A549 (cell line): ENCODE data around the gene TUT4. TPM values are rescaled to one million over a fixed set of nuclear protein-coding genes. Genes with fewer than 3 reads are reported as not detected.

Source experiments
- ATAC-seq, 2 experiments: fragments of 200-7000 bp in 1 of 2; fragments of >200 bp in 1 of 2; cut with Nextera tagmentation in 1 of 2; cut with Tn5 transposase in 1 of 2; 3 replicates each; pipeline versions ENCODE4 v1.8.0 to v1.9.1; 2018 to 2020; ENCODE audit warnings: mild to moderate bottlenecking in 1 of 2, moderate library complexity in 1 of 2
- CTCF ChIA-PET: fragments of 300-600 bp; sonication (Branson Sonifier 250); formaldehyde crosslinking; extraction: SDS; loops from one replicate; lab custom pipeline; 2021; ENCODE audit warnings: antibody characterized with exemption, inconsistent platforms; lab: Yijun Ruan, JAX
- POLR2A ChIA-PET: fragments of 350-600 bp; formaldehyde crosslinking; extraction: SDS; loops from one replicate; lab custom pipeline; 2021; ENCODE audit warnings: antibody characterized with exemption, inconsistent platforms; lab: Yijun Ruan, JAX
- DNase-seq, 2 experiments: peaks; one replicate each; pipeline versions ENCODE4 v3.0.0 to v3.0.0-alpha.2; 2011 to 2016; ENCODE audit warnings: low read depth in 1 of 2, low spot score in 1 of 2
- FAIRE-seq: peaks from 2 replicates; lab custom pipeline; 2011; peaks lifted over from hg19 to GRCh38; lab: Jason Lieb, UNC
- H3K27ac ChIP-seq, 2 experiments: fragments of >200 bp; sonication (Bioruptor Twin); formaldehyde crosslinking; 3 replicates each; pipeline ENCODE4 v1.5.1; 2016 to 2017
- H3K4me1 ChIP-seq: fragments of >200 bp; sonication (Bioruptor Twin); formaldehyde crosslinking; 3 replicates; pipeline ENCODE4 v1.6.1; 2016
- H3K4me2 ChIP-seq: fragments of >200 bp; sonication (Bioruptor Twin); formaldehyde crosslinking; 3 replicates; pipeline ENCODE4 v1.6.1; 2016
- H3K4me3 ChIP-seq: fragments of >200 bp; sonication (Bioruptor Twin); formaldehyde crosslinking; 3 replicates; pipeline ENCODE4 v1.5.1; 2016
- H3K9me3 ChIP-seq: fragments of >200 bp; sonication (Bioruptor Twin); formaldehyde crosslinking; 3 replicates; pipeline ENCODE4 v1.6.1; 2016
- BCL3 ChIP-seq: fragments of >200 bp; sonication (Bioruptor Twin); formaldehyde crosslinking; IDR thresholded peaks from 3 replicates; pipeline ENCODE4 v1.6.1; 2016
- BHLHE40 ChIP-seq: IDR thresholded peaks from 2 replicates; pipeline ENCODE4 v1.6.1; 2012; ENCODE audit warnings: low read depth, low read length, inconsistent platforms
- CBX8 ChIP-seq: fragments of 200-600 bp; sonication (generic); IDR thresholded peaks from 2 replicates; pipeline ENCODE4 v1.6.1; 2016
- ELK1 ChIP-seq: fragments of 150-350 bp; IDR thresholded peaks from 2 replicates; pipeline ENCODE4 v1.6.1; 2014; ENCODE audit warnings: low read depth, mild to moderate bottlenecking, low read length
- FOXS1 ChIP-seq: fragments of 250-450 bp; sonication (Bioruptor Pico); IDR thresholded peaks from 2 replicates; pipeline ENCODE4 v1.5.0; 2020; ENCODE audit warnings: mild to moderate bottlenecking, moderate library complexity
- GATA3 ChIP-seq: IDR thresholded peaks from 2 replicates; pipeline ENCODE4 v1.6.1; 2012; ENCODE audit warnings: borderline replicate concordance
- HEYL ChIP-seq: fragments of 250-450 bp; sonication (Bioruptor Pico); IDR thresholded peaks from 2 replicates; pipeline ENCODE4 v1.8.0; 2021; ENCODE audit warnings: mild to moderate bottlenecking, moderate library complexity
- HOXA7 ChIP-seq: fragments of 250-450 bp; sonication (Bioruptor Pico); IDR thresholded peaks from 2 replicates; pipeline ENCODE4 v1.5.0; 2020; ENCODE audit warnings: mild to moderate bottlenecking, moderate library complexity
- HOXB5 ChIP-seq: fragments of 250-450 bp; sonication (Bioruptor Pico); IDR thresholded peaks from 2 replicates; pipeline ENCODE4 v1.5.0; 2020; ENCODE audit warnings: mild to moderate bottlenecking, moderate library complexity
- JUN ChIP-seq, 2 experiments: fragments of >200 bp; sonication (Bioruptor Twin); formaldehyde crosslinking; IDR thresholded peaks; 2 replicates in 1 of 2; 3 replicates in 1 of 2; pipeline ENCODE4 v1.6.1; 2016 to 2017
- KDM1A ChIP-seq: fragments of 200-600 bp; sonication (generic); IDR thresholded peaks from 2 replicates; pipeline ENCODE4 v1.6.1; 2016; ENCODE audit warnings: low read depth, mild to moderate bottlenecking
- MAFK ChIP-seq: fragments of 450-650 bp; IDR thresholded peaks from 2 replicates; pipeline ENCODE4 v1.6.1; 2014; ENCODE audit not compliant: partially characterized antibody
- MAX ChIP-seq: IDR thresholded peaks from 2 replicates; pipeline ENCODE4 v1.6.1; 2012
- MAZ ChIP-seq: fragments of 150-350 bp; IDR thresholded peaks from 2 replicates; pipeline ENCODE4 v1.6.1; 2014; ENCODE audit warnings: antibody characterized with exemption, low read depth, low read length, borderline replicate concordance
- PHF8 ChIP-seq: fragments of 200-600 bp; sonication (generic); IDR thresholded peaks from 2 replicates; pipeline ENCODE4 v1.6.1; 2016; ENCODE audit warnings: low read depth, mild to moderate bottlenecking, antibody characterized with exemption, moderate library complexity, borderline replicate concordance
- POLR2A ChIP-seq: IDR thresholded peaks from 2 replicates; pipeline ENCODE4 v1.6.1; 2012; ENCODE audit warnings: mild to moderate bottlenecking, low read length
- POLR2AphosphoS2 ChIP-seq: conservative IDR thresholded peaks from 2 replicates; pipeline ENCODE4 v1.6.1; 2012; ENCODE audit warnings: low read length, improper control_type of control experiment, inconsistent platforms
- RARB ChIP-seq: fragments of 250-450 bp; sonication (Bioruptor Pico); IDR thresholded peaks from 2 replicates; pipeline ENCODE4 v1.8.0; 2021; ENCODE audit warnings: mild to moderate bottlenecking, moderate library complexity
- RCOR1 ChIP-seq: fragments of 150-350 bp; IDR thresholded peaks from 2 replicates; pipeline ENCODE4 v1.6.1; 2014; ENCODE audit warnings: antibody characterized with exemption, low read length, low read depth
- RFX5 ChIP-seq: fragments of 450-650 bp; IDR thresholded peaks from 2 replicates; pipeline ENCODE4 v1.7.1; 2014; ENCODE audit warnings: antibody characterized with exemption, mild to moderate bottlenecking, moderate library complexity
- RNF2 ChIP-seq: fragments of 200-600 bp; sonication (generic); IDR thresholded peaks from 2 replicates; pipeline ENCODE4 v1.6.1; 2016; ENCODE audit warnings: low read depth, mild to moderate bottlenecking, antibody characterized with exemption, moderate library complexity, borderline replicate concordance
- SREBF2 ChIP-seq: fragments of 450-650 bp; IDR thresholded peaks from 2 replicates; pipeline ENCODE4 v1.6.1; 2014; ENCODE audit warnings: mild to moderate bottlenecking, moderate library complexity
- TFCP2L1 ChIP-seq: fragments of 250-450 bp; sonication (Bioruptor Pico); IDR thresholded peaks from 2 replicates; pipeline ENCODE4 v1.5.0; 2021; ENCODE audit warnings: mild to moderate bottlenecking
- TP53 ChIP-seq: fragments of 250-450 bp; sonication (Bioruptor Pico); IDR thresholded peaks from 2 replicates; pipeline ENCODE4 v1.5.0; 2021; ENCODE audit warnings: mild to moderate bottlenecking, moderate library complexity
- ZNF302 ChIP-seq: fragments of 250-450 bp; sonication (Bioruptor Pico); IDR thresholded peaks from 2 replicates; pipeline ENCODE4 v1.9.0; 2021; ENCODE audit warnings: inconsistent platforms, mild to moderate bottlenecking, moderate library complexity
- WGBS: methylation state at CpG from one replicate; pipeline ENCODE4 v1.1.6; 2017; ENCODE audit errors: missing lambda C conversion rate; 5-methylcytosine and 5-hydroxymethylcytosine counted together
- polyA plus RNA-seq, 4 experiments: library from polyadenylated mRNA; depleted of rRNA in 3 of 4; stranded (reverse); fragments of >200 nt; fragmentation: RNase III in 1 of 4; extraction: RNeasy Plus Mini Kit Qiagen cat#74134 plus additional on column Dnase treatment in 1 of 4; gene quantifications; 2 replicates in 3 of 4; 3 replicates in 1 of 4; pipeline ENCODE4 v1.2.3, GENCODE V29; 2011 to 2017

TUT4 gene
- polyA plus RNA-seq, 2 of the 4 experiments (the other 2 are of a cell fraction) = 25.3 to 34.1 TPM

- H3K4me2 ChIP-seq = no peak overlapping the region
- H3K9me3 ChIP-seq = no peaks in the 10 kb centered on the region
- ATAC-seq (no peak), FAIRE-seq (no peak), DNase-seq (no peak)
- H3K4me3 ChIP-seq = no peak overlapping the region
- H3K4me1 ChIP-seq = no peaks in the 10 kb centered on the region
- ChIA-PET CTCF (no interaction called here), POLR2A (no interaction called here)
- H3K27ac ChIP-seq = no peak overlapping the region
- 95% methylated on average over 3 of the region's 3 CpGs for WGBS
- no peak for TF ChIP-seq RNF2
- TF ChIP-seq MAFK = no peak
- no peak for TF ChIP-seq TFCP2L1
- TF ChIP-seq MAZ = no peak
- TF ChIP-seq RCOR1 = no peak
- no peak for TF ChIP-seq CBX8
- no peak for TF ChIP-seq BCL3
- TF ChIP-seq RFX5 = no peak
- TF ChIP-seq RARB (CRISPR knock-in tag) = no peak
Measured at GRCh38 chr1:52476943-52477342, 75.9 kb downstream of the TUT4 start.

GRCh38 chr1:52474807-52475206 is 78.1 kb downstream of the TUT4 start:
- ChIA-PET CTCF (no interaction called here), POLR2A (no interaction called here)
- no peak for DNase-seq
- no peak for TF ChIP-seq ELK1
- no peak for TF ChIP-seq HOXA7 (CRISPR knock-in tag)
- no peak for TF ChIP-seq HEYL (CRISPR knock-in tag)
- TF ChIP-seq CBX8 = no peak
- Histone ChIP-seq H3K4me1 (no peaks in the 10 kb centered on the region), H3K9me3 (no peaks in the 10 kb centered on the region), H3K4me2 (no peak overlapping the region), H3K27ac (no peak overlapping the region), H3K4me3 (no peak overlapping the region)
- ATAC-seq = no peak
- WGBS = 87% methylated on average over 4 of the region's 4 CpGs
- FAIRE-seq = no peak

- CTCF ChIA-PET = no interaction called here
- Histone ChIP-seq H3K27ac (no peak overlapping the region), H3K4me1 (no peaks in the 10 kb centered on the region)
- TF ChIP-seq POLR2AphosphoS2 = no peak
- TF ChIP-seq BHLHE40 = no peak
- no peak for TF ChIP-seq PHF8
- TF ChIP-seq RCOR1 = no peak
- no peak for TF ChIP-seq BCL3
- TF ChIP-seq POLR2A = no peak
- TF ChIP-seq ZNF302 = no peak
- no peak for TF ChIP-seq TP53 (CRISPR knock-in tag)
- no peak for TF ChIP-seq RNF2
- TF ChIP-seq JUN (IDR thresholded peaks at IDR 0.05) = no peak
- no peak for TF ChIP-seq TFCP2L1
- TF ChIP-seq, all 56 proteins: peak for 0
- no peak for ATAC-seq
- no peak overlapping the region for H3K4me2 ChIP-seq
- no peak for DNase-seq
- FAIRE-seq = no peak
- no peak overlapping the region for H3K4me3 ChIP-seq
- POLR2A ChIA-PET = no interaction called here
- H3K9me3 ChIP-seq = no peaks in the 10 kb centered on the region
Measured at GRCh38 chr1:52473039-52473438, 79.9 kb downstream of the TUT4 start.

- ChIA-PET POLR2A (no interaction called here), CTCF (no interaction called here)
- WGBS = 86% methylated on average over 1 of the region's 1 CpG
- no peak for ATAC-seq
- Histone ChIP-seq H3K4me1 (no peaks in the 10 kb centered on the region), H3K4me2 (no peak overlapping the region), H3K4me3 (no peak overlapping the region), H3K27ac (no peak overlapping the region), H3K9me3 (no peaks in the 10 kb centered on the region)
- no peak for FAIRE-seq
- TF ChIP-seq FOXS1 (CRISPR knock-in tag) (no peak), RCOR1 (no peak), TFCP2L1 (no peak), MAX (no peak), HOXB5 (no peak), RARB (CRISPR knock-in tag) (no peak), TP53 (CRISPR knock-in tag) (no peak), KDM1A (no peak), JUN (IDR thresholded peaks at IDR 0.05) (no peak), BHLHE40 (no peak), SREBF2 (no peak), GATA3 (no peak)
- no peak for DNase-seq
Measured at GRCh38 chr1:52472384-52472783, 80.5 kb downstream of the TUT4 start.
